Mesodermal cell (in vitro differentiated cells): ENCODE measurements around the gene TRERF1.
A peak's percentile ranks its signal among the peaks of the same experiment; 100 is the strongest.

Source experiments
- H3K27ac ChIP-seq: 2 replicates; pipeline ENCODE4 v1.7.0; 2013; ENCODE audit warnings: mild to moderate bottlenecking, low read depth, low read length, moderate library complexity; ENCODE audit not compliant: severe bottlenecking
- H3K36me3 ChIP-seq: 2 replicates; pipeline ENCODE4 v1.7.1; 2013; ENCODE audit warnings: mild to moderate bottlenecking, low read length, moderate library complexity; ENCODE audit not compliant: control insufficient read depth, insufficient read depth
- H3K4me1 ChIP-seq: one replicate; pipeline ENCODE4 v1.7.1; 2013; ENCODE audit warnings: mild to moderate bottlenecking, low read length; ENCODE audit not compliant: insufficient read depth, control insufficient read depth, poor library complexity, severe bottlenecking
- H3K4me3 ChIP-seq: 2 replicates; pipeline ENCODE4 v1.7.0; 2013; ENCODE audit warnings: low read length, control low read depth, mild to moderate bottlenecking; ENCODE audit not compliant: insufficient read depth, poor library complexity, severe bottlenecking; ENCODE audit errors: extremely low read depth
- H3K9me3 ChIP-seq: 2 replicates; pipeline ENCODE4 v1.7.1; 2013; ENCODE audit warnings: mild to moderate bottlenecking, low read length, moderate library complexity; ENCODE audit not compliant: control insufficient read depth
- WGBS, 2 experiments: methylation state at CpG; one replicate each; pipeline ENCODE4 v1.1.5; 2013; ENCODE audit warnings: missing lambda C conversion rate in 2 of 2; ENCODE audit not compliant: insufficient coverage in 2 of 2; 5-methylcytosine and 5-hydroxymethylcytosine counted together

Gene TRERF1

GRCh38 chr6:42304053-42304712 is 147.5 kb downstream of the TRERF1 start:
- Histone ChIP-seq H3K27ac (no peak overlapping the region), H3K4me1 (peaks cover 4% of the 10 kb centered on the region), H3K9me3 (no peaks in the 10 kb centered on the region), H3K4me3 (no peak overlapping the region), H3K36me3 (no peaks in the 10 kb centered on the region)
- WGBS, 2 experiments, result 51 to 74% methylated on average over 4 to 5 of the region's 6 CpGs

DNA sequence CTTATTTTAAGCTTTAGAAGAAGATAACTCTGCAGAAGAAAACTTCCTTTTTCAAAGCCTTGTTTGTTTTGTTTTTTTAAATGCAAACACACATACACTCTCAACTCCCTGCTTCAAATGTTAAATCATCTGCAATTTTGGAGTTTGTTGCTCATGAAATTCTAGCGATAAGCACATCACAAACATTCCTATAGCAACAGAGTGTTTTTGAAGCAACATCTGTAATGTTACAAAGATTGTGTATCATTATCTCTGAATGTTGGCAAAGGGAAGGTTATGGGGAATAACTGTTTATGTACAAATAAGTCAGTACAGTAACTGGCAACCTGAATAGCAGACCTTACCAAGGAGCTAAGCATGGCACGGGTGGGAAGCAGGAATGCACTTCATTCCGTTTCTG is 149.3 kb downstream of the TRERF1 start:
- WGBS, 2 experiments, result 100% methylated on average over 2 of the region's 3 CpGs; no CpG with 5 or more reads in 1 of the 2 experiments
- H3K9me3 ChIP-seq, result no peaks in the 10 kb centered on the region
- H3K27ac ChIP-seq, result no peak overlapping the region
- H3K4me1 ChIP-seq, result peaks cover 4% of the 10 kb centered on the region
- H3K4me3 ChIP-seq, result no peak overlapping the region
- no peaks in the 10 kb centered on the region for H3K36me3 ChIP-seq

DNA sequence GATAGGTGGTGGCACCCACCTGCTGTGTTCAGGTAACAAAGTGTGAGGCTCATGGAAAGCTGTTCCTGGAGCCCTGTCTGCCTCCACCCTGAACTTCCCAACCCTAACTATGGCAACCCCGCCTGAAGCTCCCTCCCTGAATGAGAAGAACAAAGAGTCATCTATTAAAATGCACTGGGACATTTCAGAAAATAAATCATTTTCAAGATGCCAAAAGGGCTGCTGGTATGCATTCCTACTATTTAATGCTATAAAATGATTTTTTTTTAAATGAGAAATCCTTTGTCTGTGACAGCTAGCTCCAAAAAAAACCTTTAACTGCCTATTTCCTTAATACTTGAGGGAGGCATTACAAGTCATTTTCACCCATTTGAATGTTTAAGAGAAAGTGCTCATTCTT is 149.7 kb downstream of the TRERF1 start:
- Histone ChIP-seq H3K36me3 (no peaks in the 10 kb centered on the region), H3K4me1 (peaks cover 4% of the 10 kb centered on the region), H3K4me3 (no peak overlapping the region), H3K27ac (no peak overlapping the region), H3K9me3 (no peaks in the 10 kb centered on the region)
- no CpG with 5 or more reads among the region's 1 CpG for WGBS, 2 experiments

DNA sequence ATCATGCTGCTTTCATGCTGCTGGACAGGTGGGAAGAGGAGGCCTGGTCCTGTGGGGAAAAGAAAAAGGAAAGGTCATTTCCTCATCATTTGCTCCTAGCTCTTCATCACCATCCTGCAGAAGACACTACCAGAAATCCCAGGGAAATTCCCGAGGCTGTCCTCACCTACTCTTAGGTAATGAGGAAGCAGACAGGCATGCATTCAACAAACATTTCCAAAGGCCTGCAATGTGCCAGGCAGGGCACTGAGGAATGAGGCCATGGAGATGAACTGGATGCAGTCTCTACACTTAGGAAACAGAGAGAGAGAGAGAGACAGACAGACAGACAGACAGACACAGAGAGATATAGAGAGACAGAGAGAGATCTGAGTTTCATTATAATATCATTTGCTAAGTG is 151.0 kb downstream of the TRERF1 start:
- no peak overlapping the region for H3K27ac ChIP-seq
- H3K9me3 ChIP-seq, result no peaks in the 10 kb centered on the region
- H3K4me3 ChIP-seq, result no peak overlapping the region
- H3K36me3 ChIP-seq, result no peaks in the 10 kb centered on the region
- 100% methylated on average over 1 of the region's 1 CpG; no CpG with 5 or more reads in 1 of the 2 experiments for WGBS, 2 experiments
- H3K4me1 ChIP-seq, result peaks cover 4% of the 10 kb centered on the region

- Histone ChIP-seq H3K9me3 (no peaks in the 10 kb centered on the region), H3K4me1 (peaks cover 9% of the 10 kb centered on the region), H3K27ac (no peak overlapping the region), H3K36me3 (no peaks in the 10 kb centered on the region), H3K4me3 (no peak overlapping the region)
- 100% methylated on average over 1 of the region's 1 CpG for WGBS, 2 experiments
Measured at GRCh38 chr6:42300185-42300584, 151.5 kb downstream of the TRERF1 start.

DNA sequence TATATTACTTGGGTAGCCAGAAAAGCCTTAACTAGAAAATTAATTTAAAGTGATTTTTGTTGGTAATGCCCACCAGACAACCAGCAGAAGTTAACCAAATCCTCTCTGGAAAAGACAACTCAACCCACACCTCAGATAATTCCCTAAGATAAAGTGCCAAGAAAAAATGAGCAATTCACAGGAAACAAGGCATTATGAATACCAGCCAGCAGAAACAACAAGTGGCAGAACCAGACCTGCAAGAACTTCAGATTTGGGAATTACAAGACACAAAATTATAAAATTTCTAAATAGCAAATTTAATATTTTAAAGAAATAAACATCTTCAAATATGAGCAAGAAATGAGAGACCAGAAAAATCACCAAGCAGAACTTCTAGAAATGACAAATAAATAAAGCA is 154.1 kb downstream of the TRERF1 start:
- no peak overlapping the region for H3K27ac ChIP-seq

GRCh38 chr6:42296614-42297013 is 155.1 kb downstream of the TRERF1 start:
- Histone ChIP-seq H3K9me3 (no peaks in the 10 kb centered on the region), H3K36me3 (no peaks in the 10 kb centered on the region), H3K27ac (no peak overlapping the region), H3K4me1 (peaks cover 33% of the 10 kb centered on the region), H3K4me3 (no peak overlapping the region)
- WGBS, 2 experiments, result 80 to 92% methylated on average over 1 to 2 of the region's 3 CpGs

More for the DNA sequence above, 154.1 kb downstream of the TRERF1 start:
- Histone ChIP-seq H3K36me3 (no peaks in the 10 kb centered on the region), H3K4me3 (no peak overlapping the region), H3K9me3 (no peaks in the 10 kb centered on the region), H3K4me1 (peaks cover 23% of the 10 kb centered on the region)

- no peak overlapping the region for H3K4me3 ChIP-seq
- H3K27ac ChIP-seq, result no peak overlapping the region
- 100% methylated on average over 2 of the region's 3 CpGs; no CpG with 5 or more reads in 1 of the 2 experiments for WGBS, 2 experiments
- H3K4me1 ChIP-seq, result peaks cover 31% of the 10 kb centered on the region
- no peaks in the 10 kb centered on the region for H3K36me3 ChIP-seq
- H3K9me3 ChIP-seq, result no peaks in the 10 kb centered on the region
Measured at GRCh38 chr6:42295677-42296076, 156.0 kb downstream of the TRERF1 start.

- H3K27ac ChIP-seq, result no peak overlapping the region
- H3K4me1 ChIP-seq, result peaks cover 30% of the 10 kb centered on the region
- WGBS, 2 experiments, result no CpG with 5 or more reads among the region's 1 CpG
- no peaks in the 10 kb centered on the region for H3K36me3 ChIP-seq
- H3K4me3 ChIP-seq, result no peak overlapping the region
- no peaks in the 10 kb centered on the region for H3K9me3 ChIP-seq
Measured at GRCh38 chr6:42295181-42295580, 156.5 kb downstream of the TRERF1 start.

DNA sequence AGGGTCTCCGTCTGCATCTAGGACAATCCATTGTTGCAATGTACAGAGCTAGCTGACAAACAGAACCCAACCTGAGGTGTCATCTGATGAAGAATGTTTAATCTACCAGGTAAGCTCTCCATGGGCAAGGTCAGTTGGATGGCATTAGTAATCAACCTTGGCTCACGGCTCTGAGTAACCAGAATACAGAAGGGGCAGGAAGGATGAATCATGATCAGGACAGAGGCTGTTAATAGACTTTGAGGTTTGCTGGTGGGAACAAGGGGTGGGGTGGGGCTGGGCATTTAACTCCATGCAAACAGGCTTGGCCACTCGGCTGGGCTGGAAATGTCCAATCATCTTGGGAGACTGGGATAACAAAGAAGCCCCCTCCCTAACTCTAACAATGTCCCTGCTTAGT is 157.0 kb downstream of the TRERF1 start:
- no peak overlapping the region for H3K4me3 ChIP-seq
- WGBS, 2 experiments, result 92 to 93% methylated on average over 2 of the region's 3 CpGs
- H3K36me3 ChIP-seq, result no peaks in the 10 kb centered on the region
- no peaks in the 10 kb centered on the region for H3K9me3 ChIP-seq
- peaks cover 30% of the 10 kb centered on the region for H3K4me1 ChIP-seq
- H3K27ac ChIP-seq, result no peak overlapping the region

- WGBS, 2 experiments, result 95% methylated on average over 4 of the region's 5 CpGs
- H3K27ac ChIP-seq, result peak overlapping the region; percentile 5
- no peaks in the 10 kb centered on the region for H3K36me3 ChIP-seq
- no peaks in the 10 kb centered on the region for H3K9me3 ChIP-seq
- peaks cover 30% of the 10 kb centered on the region for H3K4me1 ChIP-seq
- no peak overlapping the region for H3K4me3 ChIP-seq
Measured at GRCh38 chr6:42293386-42293977, 158.2 kb downstream of the TRERF1 start.
